ENCODE data around the gene TLCD3B.

DNA sequence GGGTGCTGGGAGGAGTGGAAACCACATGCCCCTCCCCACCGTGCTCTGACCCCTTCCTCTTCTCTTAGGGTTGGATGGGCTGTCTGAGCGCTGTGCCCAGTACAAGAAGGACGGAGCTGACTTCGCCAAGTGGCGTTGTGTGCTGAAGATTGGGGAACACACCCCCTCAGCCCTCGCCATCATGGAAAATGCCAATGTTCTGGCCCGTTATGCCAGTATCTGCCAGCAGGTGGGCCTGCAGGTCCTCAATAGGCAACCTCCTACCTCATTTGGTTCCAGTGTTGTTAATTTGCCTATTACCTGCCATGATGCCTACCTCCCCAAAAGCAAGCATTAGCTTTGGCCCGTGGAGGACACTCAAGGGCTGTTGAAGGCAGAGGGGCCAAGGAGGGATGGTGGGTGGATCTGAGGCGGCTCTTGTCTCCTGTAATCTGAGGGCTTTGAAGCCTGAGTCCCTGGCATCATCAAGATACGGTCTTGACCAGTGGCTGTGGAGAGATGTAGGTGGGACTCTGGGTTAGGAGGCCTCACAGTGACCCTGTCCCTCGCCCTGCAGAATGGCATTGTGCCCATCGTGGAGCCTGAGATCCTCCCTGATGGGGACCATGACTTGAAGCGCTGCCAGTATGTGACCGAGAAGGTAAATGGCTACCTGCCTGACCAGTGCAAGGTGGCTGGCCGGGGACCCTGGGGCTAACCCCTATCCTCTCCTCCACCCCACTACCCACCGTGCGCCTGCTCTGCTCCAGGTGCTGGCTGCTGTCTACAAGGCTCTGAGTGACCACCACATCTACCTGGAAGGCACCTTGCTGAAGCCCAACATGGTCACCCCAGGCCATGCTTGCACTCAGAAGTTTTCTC, 37.9 kb upstream of the TLCD3B start:
- TF ChIP-seq CTCF (IDR thresholded peaks at IDR 0.05): peak in 1 of 5 experiments; percentile 23
- no peak for TF ChIP-seq POLR2A (IDR thresholded peaks at IDR 0.05)

Data from tibial nerve (tissue), 3 donors.